NOMO-1 treated with dmso at 0.1 percent for 144 hours (cell line): ENCODE measurements around the gene ANKRD22.
"Not testable (repeated sequence)": the region's sequence is repeated elsewhere in the genome, so short reads cannot be mapped to it uniquely, and the experiment has no call there.

Source experiments
- DNase-seq: peaks from one replicate; lab custom pipeline; 2025; ENCODE audit not compliant: unreplicated experiment; lab: John Stamatoyannopoulos, UW

The ANKRD22 gene

DNA sequence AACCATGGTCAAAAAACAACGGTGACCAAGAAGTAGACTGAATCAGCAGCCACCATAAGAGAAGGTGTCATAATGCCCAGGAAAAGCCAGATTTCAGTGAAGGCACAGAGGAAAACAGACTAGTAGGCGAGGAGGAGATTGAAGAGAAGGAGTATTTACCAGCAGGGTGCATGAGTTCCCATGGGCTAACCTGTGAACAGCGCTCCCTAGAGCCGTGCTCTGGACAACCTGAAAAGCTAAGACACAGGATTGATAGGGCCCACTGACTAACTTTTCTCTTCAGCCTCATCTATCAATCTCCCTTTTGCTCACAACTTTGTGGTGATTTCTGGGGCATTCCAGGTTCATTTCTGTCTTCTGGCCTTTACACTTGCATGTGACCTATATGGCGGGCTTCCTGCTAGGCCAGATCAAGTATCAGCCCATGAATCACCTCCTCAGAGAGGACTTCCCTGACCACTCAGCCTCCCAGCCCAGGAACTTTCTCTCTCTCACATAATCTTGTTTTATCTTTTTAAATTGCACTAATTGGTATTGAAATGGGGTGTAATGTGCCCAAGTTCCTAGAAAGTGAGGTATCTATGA is 12.8 kb downstream of the ANKRD22 start:
- DNase-seq = no peak

DNA sequence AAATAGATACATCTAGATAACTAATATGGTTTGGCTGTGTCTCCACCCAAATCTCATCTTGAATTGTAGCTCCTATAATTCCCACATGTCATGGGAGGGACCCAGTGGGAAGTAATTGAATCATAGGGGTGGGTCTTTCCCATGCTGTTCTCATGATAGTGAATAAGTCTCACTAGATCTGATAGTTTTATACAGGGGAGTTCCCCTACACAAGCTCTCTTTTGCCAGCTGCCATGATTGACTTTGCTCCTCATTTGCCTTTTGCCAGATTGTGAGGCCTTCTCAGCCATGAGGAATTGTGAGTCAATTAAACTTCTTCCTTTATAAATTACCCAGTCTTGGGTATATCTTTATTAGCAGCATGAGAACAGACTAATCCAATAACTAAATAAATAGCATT is 14.0 kb downstream of the ANKRD22 start:
- DNase-seq = not testable (repeated sequence)

DNA sequence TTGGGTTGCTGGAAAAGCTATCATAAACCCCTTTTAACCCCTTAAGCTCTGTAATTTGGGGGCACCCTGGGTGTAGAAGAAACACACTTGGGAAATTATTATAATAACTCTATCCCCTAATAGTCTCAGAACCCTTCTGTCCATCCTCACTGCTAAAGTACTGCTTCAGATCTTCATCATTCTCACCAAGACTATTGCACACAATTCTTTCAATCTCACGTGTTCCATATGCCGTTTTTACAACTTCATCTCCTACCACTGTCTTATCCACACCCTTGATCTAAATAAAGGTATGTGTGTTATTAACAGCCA is 15.8 kb downstream of the ANKRD22 start:
- DNase-seq = no peak

DNA sequence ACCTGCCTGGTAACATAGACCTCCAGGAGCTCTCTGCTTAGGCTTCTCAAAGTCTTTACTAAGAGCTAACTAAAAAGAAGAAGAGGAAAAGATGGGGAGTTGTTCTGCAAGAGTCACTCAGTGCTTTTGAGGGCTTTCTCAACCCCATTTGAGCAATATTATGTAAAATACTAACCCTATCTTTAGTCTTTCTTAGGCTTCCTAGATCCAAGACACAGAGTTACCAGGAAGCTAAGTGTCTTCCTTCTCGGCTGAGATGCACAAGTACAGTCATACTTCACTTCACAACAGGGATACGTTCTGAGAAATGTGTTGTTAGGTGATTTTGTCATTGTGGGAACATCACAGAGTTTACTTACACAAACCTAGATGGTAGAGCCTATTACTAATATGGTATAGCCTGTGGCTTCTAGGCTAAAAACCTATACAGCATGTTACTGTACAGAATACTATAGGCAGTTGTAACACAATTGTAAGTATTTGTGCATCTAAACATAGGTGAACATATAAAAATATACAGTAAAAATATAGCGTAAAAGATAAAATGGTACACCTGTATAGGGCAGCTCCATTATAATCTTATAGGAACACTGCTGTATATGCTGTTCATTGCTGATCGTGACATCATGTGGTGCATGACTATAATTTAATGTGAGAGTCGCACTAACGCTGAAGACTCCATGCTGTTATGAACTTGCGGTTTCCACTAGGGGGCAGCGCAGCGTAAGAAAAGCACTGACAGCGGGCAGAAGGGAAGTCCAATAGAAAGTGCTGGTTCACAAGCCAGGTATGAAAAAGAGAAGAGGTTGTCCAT is 16.3 kb downstream of the ANKRD22 start:
- peak; percentile 83 for DNase-seq

DNA sequence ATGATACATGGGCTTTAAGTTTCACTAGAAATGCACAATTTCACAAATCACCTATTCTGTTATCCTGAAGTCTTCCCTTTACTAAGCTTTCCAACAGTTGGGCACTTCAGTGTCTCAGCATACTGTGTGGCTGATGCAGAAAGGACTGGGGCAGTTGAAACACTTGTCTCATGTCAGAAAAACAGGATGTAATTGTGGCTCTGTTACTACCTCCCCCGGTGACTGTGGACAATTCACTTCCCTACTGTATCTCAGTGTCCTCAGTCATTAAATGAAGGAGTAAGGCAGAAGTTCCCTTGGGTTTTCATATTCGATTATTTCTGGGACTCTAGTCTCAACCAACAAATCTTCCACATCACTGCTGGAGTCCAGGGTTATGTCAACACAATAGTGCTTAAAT is 17.9 kb downstream of the ANKRD22 start:
- peak; percentile 28 for DNase-seq

DNA sequence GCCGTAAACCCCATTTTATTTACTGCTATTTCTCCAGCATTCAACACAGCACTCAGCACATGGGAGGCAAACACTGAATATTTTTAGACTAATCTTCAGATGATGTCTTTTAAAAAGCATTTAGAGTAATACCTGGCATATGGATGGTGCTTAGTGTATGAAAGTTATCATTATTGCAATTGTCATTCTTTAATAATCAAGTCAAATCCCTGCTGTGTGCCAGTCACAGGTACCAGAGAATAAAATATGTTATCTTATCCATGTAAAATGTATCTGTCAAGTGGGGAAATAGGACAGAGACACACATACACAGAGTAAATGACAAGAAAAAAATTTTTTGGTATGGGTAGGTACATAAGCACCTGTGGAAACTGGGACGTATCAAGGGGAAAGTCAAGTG is 18.5 kb downstream of the ANKRD22 start:
- no peak for DNase-seq

DNA sequence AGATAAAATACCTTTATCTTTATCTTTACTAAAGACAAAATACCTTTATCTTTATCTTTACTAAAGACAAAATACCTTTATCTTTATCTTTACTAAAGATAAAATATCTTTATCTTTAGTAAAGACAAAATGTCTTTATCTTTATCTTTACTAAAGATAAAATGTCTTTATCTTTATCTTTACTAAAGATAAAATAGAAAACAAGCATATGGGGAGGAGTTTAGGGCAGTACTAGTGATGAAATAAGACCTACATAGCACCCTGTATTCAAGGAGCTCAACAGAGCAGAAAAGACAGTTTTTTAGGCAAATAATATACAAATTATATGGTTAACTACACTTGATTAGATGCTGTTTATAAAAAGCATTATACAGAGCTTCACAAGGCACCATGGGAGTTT is 19.3 kb downstream of the ANKRD22 start:
- no peak for DNase-seq

DNA sequence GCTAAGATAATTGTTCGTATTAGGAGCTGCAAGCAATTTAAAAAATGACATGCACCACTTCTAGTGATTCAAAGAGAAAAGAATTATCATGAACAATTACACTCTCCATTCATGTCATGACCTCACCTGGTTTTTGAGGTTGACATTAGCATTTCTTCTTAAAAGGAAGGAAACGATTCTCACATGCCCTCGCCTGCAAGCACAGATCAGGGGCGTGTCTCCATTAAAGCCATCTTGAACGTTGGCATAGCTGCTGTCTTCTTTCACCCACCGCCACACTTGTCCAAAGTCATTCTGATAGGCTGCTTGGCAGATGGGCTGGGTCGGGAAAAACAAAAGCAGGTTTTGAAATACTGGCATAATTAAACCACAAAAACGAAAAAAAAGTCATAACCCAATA is 19.9 kb downstream of the ANKRD22 start:
- DNase-seq = no peak

DNA sequence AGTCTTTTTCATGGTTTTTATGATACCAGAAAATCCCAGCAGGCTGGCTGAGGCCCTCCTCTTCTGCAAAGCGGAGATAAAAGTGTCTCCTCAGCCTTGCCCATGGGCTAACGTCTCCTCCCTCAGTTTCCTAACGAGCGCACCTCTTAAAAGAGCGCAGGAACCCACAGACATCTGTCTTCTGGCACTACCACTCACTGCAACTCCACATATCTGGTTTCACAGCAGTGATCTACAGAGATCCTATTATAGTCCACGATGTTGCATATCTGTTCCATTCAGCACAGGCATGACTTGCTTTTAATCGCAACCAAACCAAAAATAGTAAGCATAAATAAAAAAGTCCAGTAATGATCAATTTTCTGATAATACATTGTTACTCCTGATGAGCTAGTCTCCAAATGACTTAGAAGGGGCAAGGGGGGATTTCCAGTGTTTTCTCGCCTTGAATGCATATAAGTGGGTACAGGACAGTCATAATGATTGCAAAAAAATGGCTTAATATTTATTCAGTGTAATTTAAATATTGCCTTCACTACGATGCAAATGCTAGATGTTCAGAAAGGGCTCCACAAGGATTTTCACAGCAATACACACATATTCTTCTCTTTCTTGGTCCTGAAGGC is 20.9 kb downstream of the ANKRD22 start:
- DNase-seq = no peak

DNA sequence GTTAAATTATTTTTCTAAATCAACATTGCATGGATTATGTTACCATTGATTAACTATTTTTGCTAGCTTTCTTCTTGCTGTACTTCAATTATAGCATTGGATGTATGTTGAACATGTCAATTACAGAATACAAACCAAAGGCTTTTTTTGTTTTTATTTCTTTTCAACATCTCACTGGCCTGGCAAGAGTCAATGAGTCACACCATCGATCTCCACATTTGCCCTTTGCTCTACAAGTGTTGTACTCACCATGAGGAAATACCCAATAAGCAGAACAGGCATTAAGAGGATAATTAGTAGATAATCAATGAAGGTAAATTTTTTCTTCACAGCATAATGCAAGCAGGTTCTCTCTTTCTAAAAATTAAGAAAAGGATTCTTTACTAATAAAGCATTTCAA is 23.3 kb downstream of the ANKRD22 start:
- DNase-seq = no peak

DNA sequence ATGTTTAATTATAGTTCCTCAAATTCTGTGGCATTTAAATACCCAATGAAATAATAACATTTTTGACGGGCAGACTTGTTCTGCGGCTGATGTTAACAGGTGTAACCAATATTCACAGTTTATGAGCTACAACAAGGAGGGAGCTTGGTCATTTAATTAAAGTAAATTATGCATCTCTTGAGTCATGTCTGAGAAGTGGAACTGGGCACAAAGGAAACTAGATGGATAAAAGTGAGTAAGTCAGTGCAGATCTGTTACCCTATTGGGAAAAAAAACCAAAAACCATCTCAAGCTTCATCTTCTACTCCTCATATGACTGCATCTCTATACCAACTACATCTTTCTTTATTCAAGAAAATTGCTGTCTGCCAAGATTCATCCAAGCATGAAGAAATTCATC is 24.0 kb downstream of the ANKRD22 start:
- no peak for DNase-seq

DNA sequence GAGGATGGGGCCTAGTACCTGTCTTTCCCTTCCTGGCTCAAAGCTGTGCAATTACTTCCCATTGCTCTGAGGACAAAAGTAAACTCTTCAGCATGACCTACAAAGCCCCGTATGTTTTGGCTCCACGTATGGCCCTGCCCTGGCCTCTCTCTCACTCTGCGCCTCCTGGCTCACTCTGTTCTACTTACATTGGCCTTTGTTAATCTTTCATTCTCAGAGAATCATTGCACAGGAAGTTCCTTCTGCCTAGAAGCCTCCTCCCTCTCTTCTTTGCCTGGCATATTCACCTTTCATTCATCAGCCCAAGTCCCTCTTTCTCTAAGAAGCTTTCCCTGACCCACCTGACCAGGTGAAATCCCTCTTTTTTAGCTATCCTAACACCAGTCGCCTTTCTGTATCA is 25.3 kb downstream of the ANKRD22 start:
- DNase-seq = no peak

DNA sequence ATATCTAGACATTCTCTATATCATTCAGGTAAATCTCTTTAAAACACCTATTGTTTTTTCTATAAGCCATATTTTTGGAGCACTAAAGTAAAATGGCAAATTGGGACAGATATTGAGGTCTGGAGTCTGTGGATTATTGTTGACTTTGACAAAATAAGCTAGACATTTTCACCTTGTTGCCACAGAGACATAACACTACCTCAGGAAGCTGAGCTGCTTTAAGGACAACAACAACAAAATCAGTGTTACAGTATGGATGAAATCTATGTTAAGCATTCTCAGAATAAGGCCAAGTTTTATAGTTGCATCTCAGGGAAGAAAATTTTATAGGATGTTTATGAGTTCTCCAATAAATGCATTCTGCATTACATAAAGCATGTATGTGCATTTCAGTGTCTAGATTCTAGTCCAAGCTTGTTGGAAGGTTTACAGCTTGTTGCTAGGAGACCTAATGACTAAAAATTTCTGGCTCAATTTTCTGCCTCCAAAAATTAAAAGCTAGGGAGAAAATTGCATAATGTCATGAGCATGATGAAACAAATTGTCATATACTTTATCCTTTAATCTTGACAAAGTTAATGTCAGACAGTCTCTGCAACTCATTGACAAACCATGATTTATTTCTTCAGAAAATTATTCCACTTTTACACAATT is 30.8 kb downstream of the ANKRD22 start:
- no peak for DNase-seq

DNA sequence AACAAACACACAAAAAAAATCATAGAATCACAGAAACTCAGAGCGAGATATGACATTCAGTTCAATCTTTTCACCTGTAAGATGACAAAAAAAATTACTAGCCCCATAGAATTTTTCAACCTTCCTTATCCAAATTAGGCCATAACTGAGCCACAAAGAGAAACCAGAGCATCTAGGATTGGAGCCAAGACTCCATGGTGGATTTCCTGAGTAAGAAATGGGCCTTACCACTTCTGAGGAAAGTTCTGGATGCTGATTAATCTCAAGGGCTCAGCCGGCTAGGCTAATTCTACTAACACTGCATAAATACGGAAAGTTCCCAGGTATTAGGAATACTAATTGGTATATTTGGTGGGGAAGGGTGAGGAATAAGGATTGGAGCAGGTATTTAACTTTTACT is 32.4 kb downstream of the ANKRD22 start:
- no peak for DNase-seq

DNA sequence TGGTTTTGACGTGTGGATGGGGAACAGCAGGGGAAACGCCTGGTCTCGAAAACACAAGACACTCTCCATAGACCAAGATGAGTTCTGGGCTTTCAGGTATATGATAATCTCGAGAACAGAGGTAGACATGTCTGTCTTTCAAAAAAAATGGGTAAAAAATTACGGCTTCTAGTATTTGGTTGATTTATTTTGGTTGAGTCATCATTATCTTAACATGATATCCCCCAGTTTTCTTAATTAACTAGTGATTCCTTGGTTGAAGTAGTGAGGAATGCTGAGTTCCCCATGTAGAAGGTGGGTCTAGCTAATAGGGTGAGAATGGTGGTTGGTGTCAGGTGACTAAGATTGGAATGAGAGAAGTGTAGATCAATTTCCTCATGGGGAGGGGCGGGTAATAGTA is 38.4 kb downstream of the ANKRD22 start:
- no peak for DNase-seq

DNA sequence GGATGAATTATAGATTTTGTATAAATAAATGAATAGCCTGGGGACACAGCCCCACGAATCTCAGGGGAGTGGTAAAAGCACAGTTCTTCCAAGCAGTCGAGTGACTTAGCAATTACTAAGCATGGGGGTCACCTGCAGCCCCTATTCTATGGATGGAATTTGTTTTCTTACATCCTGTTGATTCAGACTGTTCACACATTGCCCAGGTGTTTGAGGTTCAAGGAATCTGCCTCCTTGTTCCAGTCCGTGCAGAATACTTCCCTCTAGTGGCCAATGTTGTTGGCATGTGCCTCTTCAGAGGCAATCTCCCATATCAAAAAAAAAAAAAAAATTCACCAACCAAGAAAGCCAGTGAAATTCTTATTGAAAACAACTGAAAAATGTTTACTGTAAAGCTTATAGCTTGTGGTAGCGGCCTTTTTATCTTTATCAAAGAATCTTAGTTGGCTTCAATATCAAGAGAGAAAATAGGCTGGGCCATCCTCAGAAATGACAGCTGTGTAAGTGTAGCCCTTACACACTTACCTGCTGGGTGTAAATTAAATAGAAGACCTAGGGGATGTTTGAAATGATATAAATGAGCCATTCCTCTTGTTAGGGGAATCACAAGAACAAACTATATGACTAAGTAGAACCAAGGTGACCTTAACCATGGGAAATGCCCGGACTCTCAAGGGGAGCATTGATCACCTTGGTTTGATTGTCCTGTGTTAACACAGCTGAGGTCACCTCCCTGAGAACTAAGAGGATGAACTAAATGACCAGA is 41.3 kb downstream of the ANKRD22 start:
- no peak for DNase-seq

DNA sequence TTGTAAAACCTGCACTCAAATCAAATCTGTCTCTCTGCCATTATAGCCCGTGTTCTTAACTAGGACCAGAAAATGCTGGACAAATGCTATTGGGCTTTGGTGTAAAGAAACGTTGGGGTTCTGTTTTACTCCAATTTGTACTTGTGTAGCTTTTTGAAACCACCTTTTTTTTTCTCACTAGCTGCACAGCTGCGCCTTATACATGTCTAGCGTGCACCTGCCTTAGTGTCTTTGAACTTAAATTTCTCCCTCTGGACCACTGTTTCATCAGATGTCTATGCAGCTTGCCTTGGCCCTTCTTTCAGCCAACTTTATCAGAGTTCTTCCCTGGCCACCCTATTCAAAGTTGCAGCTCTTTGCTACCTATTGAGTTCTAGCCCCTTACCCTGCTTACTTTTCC is 42.0 kb downstream of the ANKRD22 start:
- DNase-seq = no peak

DNA sequence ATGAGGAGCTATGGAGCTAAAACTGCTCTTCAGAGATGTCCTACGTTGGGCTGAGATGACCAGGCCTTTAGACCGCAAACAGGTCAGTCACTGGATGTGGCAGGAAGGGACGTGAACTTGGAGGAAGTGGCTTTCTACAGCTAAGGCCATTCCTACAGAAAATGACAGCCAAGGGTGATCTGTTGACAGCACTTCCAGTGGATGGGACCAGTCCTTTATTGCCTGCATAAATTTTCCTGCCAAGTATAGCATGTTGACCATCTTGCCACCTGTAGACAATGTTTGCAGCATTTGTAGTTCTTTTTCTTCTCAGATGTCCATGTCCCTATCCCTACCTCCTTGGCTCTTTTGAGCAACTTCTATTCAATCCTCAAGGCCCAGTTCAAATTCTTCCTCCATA is 45.7 kb downstream of the ANKRD22 start:
- DNase-seq = no peak

DNA sequence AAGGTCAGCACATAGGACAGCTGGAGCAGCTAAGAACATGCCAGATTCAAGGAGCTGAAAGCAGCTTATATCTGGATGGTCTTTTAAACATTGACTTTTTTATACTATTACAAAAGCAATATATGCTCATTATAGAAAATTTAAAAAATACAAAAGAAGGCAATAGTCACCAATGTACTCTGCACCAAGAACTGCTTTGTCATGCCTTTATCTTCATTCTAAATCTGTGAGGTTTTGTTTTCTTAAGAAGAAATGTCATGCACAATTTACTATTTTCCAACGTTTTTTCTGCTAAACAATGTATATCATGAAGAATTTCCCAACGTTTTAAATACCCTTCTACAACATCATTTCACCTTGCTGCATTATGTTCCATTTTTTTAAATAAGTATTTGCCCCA is 46.3 kb downstream of the ANKRD22 start:
- no peak for DNase-seq

DNA sequence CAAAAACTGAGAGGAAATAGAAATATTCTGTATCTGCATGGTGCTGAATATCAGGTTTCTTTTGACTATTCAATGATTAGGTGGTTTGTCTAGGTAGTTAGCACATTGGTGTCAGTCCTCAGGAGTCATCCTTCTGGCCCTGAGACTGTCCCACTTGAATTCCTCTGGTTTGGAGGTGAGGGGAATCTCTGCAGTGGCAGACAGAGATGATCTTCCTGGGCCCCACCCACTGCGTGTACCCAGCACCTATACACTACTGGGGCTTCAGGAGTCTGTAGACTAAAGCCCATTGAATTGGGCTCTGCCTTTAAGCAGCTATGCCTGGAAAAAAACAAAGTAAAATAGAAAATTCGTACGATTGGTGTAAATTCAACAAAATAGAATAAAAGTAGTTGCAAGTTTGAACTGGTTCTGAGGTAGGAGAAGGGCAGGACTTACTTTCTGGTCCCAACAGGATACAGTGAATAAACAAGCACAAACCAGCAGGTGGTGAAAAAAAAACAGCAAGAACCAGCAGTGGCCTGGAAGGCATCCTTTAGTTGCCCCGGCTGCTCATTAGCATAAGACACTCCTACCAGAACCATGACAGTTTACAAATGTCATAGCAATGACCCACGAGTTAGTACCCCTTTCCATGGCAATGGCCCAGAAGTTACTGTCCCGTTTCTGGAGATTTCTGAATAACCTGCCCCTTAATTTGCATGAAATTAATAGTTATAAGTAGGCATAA is 47.4 kb downstream of the ANKRD22 start:
- DNase-seq = no peak

DNA sequence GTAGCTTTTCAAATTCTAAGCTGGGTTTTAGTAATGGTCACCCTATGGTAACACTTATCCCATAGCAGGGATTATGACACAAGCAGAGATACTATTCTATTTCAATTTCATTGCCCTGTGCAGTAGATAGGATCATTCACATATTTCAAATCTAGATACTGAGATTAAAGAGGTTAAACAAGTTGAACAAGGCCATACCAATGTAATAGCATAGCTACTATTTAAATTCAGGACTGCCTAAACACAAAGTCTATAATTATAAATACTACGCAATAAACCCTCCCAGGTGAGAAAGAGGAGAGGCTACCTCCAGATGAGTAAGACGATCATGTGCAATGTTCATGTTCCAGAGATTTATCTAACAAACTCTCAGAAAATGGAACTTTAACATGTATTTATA is 48.0 kb downstream of the ANKRD22 start:
- no peak for DNase-seq
